ENCODE results near the gene FYN.

GRCh38 chr6:111842271-111842822 lies 30.9 kb downstream of the FYN start:
- TF ChIP-seq HNRNPUL1 (IDR thresholded peaks at IDR 0.05; ENCODE audit: low read depth, low read length) (no peak), SRSF9 (IDR thresholded peaks at IDR 0.05; ENCODE audit: borderline replicate concordance, insufficient read depth, low read depth, low read length, poor library complexity, severe bottlenecking) (no peak), CHD2 (IDR thresholded peaks at IDR 0.05; ENCODE audit: low read depth, low read length) (no peak), KDM5A (IDR thresholded peaks at IDR 0.05; ENCODE audit: borderline replicate concordance, low read length) (no peak), E2F5 (CRISPR knock-in tag; conservative IDR thresholded peaks at IDR 0.05) (no peak), ZFX (CRISPR knock-in tag; IDR thresholded peaks at IDR 0.05; ENCODE audit: low read depth) (no peak), CTCF (CRISPR knock-in tag; IDR thresholded peaks at IDR 0.05) (no peak), ZNF580 (CRISPR knock-in tag; IDR thresholded peaks at IDR 0.05; ENCODE audit: borderline replicate concordance, low read depth) (no peak), HIVEP1 (CRISPR knock-in tag; IDR thresholded peaks at IDR 0.05) (no peak), GABPA (IDR thresholded peaks at IDR 0.05; ENCODE audit: low read depth, low read length) (no peak), GABPA (CRISPR knock-in tag; IDR thresholded peaks at IDR 0.05; ENCODE audit: low read depth) (no peak), ZNF362 (CRISPR knock-in tag; IDR thresholded peaks at IDR 0.05; ENCODE audit: borderline replicate concordance) (no peak), FOXO4 (CRISPR knock-in tag; conservative IDR thresholded peaks at IDR 0.05) (no peak), GMEB2 (CRISPR knock-in tag; IDR thresholded peaks at IDR 0.05; ENCODE audit: low read depth) (no peak)

Measured in HepG2 (cell line).